Muscle of leg (tissue), 11 donors: Measurements from ENCODE around the gene TMOD3. TPM values are rescaled to one million over a fixed set of nuclear protein-coding genes. Genes with fewer than 3 reads are reported as not detected.

Source experiments
- DNase-seq: peaks from one replicate; pipeline ENCODE4 v3.0.0; 2013
- H3K27ac ChIP-seq: one replicate; pipeline ENCODE4 v1.5.1; 2013; ENCODE audit warnings: mild to moderate bottlenecking, low read length, control low read depth
- H3K27me3 ChIP-seq: one replicate; pipeline ENCODE4 v1.6.1; 2013; ENCODE audit warnings: low read length; ENCODE audit not compliant: control insufficient read depth, insufficient read depth
- H3K36me3 ChIP-seq: one replicate; pipeline ENCODE4 v1.6.1; 2013; ENCODE audit warnings: low read length; ENCODE audit not compliant: control insufficient read depth, insufficient read depth
- H3K4me1 ChIP-seq: one replicate; pipeline ENCODE4 v1.6.1; 2013; ENCODE audit warnings: low read length; ENCODE audit not compliant: control insufficient read depth, insufficient read depth
- H3K4me3 ChIP-seq: one replicate; pipeline ENCODE4 v1.5.1; 2013; ENCODE audit warnings: low read length, control low read depth
- H3K9me3 ChIP-seq: replicated peaks from 2 replicates; pipeline ENCODE4 v1.6.1; 2013; ENCODE audit warnings: low read depth, low read length; ENCODE audit not compliant: control insufficient read depth
- WGBS: methylation state at CpG from one replicate; pipeline ENCODE4 v1.1.5; 2013; ENCODE audit warnings: missing lambda C conversion rate; ENCODE audit not compliant: insufficient coverage; 5-methylcytosine and 5-hydroxymethylcytosine counted together
- polyA plus RNA-seq, 8 donors: library from polyadenylated mRNA; unstranded; fragments of 120-200 nt; gene quantifications; one replicate each; pipeline versions ENCODE4 v1.2.1 to v1.2.3, GENCODE V29; 2013; ENCODE audit warnings: inconsistent platforms in 1 of 8, low replicate concordance in 1 of 8; ENCODE audit not compliant: insufficient read length in 8 of 8, insufficient read depth in 1 of 8
- total RNA-seq: library from RNA; stranded (reverse); fragments of 120-200 nt; gene quantifications from one replicate; pipeline ENCODE4 v1.2.4, GENCODE V29; 2013

Gene TMOD3
- total and polyA plus RNA-seq, 9 donors: 14.3 to 27.9 (median 17.9) TPM

GRCh38 chr15:51796847-51797401 lies 32.5 kb upstream of the TMOD3 start:
- Histone ChIP-seq H3K9me3 (no peaks in the 10 kb centered on the region), H3K36me3 (peaks cover 9% of the 10 kb centered on the region), H3K4me3 (no peak overlapping the region), H3K27ac (no peak overlapping the region), H3K27me3 (no peaks in the 10 kb centered on the region), H3K4me1 (no peaks in the 10 kb centered on the region)
- 87% methylated on average over 2 of the region's 10 CpGs for WGBS
- no peak for DNase-seq

DNA sequence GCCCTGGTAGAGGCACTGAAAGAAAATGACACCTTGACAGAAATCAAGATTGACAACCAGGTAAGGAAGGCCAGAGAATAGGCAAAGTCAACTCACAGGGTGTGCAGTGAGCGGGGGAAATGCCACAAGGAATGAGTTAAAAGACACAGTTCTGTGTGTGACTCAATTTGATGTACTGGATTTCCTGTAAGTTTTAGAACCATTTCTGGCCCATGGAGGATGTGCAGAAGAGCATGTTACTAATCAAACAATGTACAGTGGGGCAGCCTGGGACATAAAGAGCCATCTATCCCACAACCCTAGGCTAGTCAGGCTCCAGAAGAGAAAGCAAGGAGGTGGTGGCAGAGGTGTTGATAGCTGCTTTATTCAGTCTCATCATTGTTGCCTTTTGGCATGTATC lies 31.2 kb upstream of the TMOD3 start:
- Histone ChIP-seq H3K36me3 (peaks cover 9% of the 10 kb centered on the region), H3K4me3 (no peak overlapping the region), H3K27ac (no peak overlapping the region), H3K27me3 (no peaks in the 10 kb centered on the region), H3K4me1 (no peaks in the 10 kb centered on the region), H3K9me3 (no peaks in the 10 kb centered on the region)
- 80% methylated on average over 1 of the region's 1 CpG for WGBS
- DNase-seq: no peak

DNA sequence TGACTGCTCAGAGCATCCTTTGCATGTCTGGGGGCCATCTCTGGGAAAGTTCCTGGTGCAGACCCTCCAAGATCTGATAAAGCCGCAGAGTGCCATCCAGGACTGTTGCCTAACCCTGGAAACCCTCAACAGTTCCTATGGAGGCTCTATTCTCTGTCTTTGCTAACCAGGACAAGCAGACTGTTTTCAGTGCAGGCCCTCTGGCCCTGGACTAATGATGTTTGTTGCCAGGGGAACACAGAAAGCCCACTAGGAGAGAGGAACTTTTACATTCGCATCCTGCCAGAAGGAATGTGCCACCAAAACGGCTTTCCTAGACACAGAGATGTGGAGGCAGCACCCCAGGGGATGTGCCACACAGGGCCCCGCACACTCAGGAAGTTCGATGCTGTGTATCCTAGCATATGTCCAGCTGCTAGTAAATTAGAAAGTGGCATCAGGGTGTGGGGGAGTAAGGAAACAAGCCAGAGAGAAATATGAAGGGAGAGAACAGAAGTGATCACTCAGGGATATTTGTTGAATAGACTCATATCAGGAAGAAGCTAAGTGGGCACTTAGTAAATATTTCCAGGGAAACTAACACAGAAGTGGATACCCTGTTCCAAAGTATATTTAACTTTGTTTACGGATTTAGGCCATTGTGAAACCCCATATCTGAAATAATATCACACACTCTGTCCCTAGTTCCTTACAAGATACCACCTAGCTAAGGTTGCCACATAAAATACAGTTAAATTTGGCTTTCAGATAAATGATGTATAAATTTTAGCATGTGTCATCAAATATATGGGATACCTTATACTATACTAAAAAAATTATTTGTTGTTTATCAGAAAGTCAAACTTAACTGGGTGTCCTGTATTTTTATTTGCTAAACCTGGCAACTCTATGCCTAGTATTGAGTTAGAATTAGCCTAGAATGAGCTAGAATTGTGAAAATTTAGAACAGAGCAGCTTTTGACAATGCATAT lies 29.9 kb upstream of the TMOD3 start:
- Histone ChIP-seq H3K36me3 (peaks cover 9% of the 10 kb centered on the region), H3K27me3 (no peaks in the 10 kb centered on the region), H3K27ac (no peak overlapping the region), H3K4me1 (no peaks in the 10 kb centered on the region), H3K4me3 (no peak overlapping the region), H3K9me3 (no peaks in the 10 kb centered on the region)
- DNase-seq: no peak
- 65% methylated on average over 4 of the region's 6 CpGs for WGBS

GRCh38 chr15:51801391-51801835 lies 28.0 kb upstream of the TMOD3 start:
- Histone ChIP-seq H3K27ac (no peak overlapping the region), H3K4me1 (no peaks in the 10 kb centered on the region), H3K27me3 (no peaks in the 10 kb centered on the region), H3K36me3 (peaks cover 9% of the 10 kb centered on the region), H3K4me3 (no peak overlapping the region), H3K9me3 (no peaks in the 10 kb centered on the region)
- 0% methylated on average over 1 of the region's 3 CpGs for WGBS
- DNase-seq: peak; percentile 23

DNA sequence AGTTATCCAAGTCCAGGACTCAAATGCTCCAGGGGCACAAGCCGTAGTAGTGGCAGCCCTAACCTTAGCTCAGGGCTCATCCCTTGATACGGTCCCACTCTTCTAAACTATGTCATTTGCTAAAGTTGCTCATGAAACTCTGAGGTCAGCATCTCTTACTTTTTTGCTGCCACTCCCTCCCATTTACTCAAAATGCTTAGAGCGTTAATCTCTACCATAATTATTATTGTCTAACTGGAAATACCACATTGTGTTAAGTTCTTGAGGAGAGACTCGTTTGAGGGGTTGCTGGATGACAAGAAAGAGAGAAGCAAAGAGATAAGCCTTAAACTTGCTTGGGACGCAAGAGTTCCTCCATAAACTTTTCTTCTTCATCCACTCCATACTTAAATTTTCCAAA lies 26.9 kb upstream of the TMOD3 start:
- H3K27ac ChIP-seq: no peak overlapping the region
- H3K9me3 ChIP-seq: no peaks in the 10 kb centered on the region
- H3K4me1 ChIP-seq: no peaks in the 10 kb centered on the region
- WGBS: 95% methylated on average over 2 of the region's 5 CpGs
- peaks cover 15% of the 10 kb centered on the region for H3K36me3 ChIP-seq
- no peak for DNase-seq
- H3K27me3 ChIP-seq: no peaks in the 10 kb centered on the region
- no peak overlapping the region for H3K4me3 ChIP-seq

DNA sequence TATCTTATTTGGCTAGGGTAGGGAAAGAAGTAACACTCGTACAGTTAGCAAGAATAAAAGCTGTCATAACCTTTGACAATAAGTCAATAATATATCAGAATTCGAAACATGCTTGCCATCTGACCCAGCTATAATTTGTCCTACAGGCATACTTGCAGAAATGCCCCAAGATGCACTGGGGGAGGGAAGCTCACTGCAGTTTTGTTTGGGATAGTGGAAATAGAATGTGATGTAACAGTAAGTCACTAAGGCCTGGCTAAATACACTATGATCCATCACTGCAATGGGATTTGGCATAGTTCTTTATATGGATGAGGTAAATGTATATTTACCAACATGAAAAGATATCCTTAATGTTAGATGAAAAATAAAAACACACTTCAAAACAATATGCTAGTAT lies 25.5 kb upstream of the TMOD3 start:
- Histone ChIP-seq H3K4me3 (no peak overlapping the region), H3K9me3 (no peaks in the 10 kb centered on the region), H3K4me1 (no peaks in the 10 kb centered on the region), H3K27me3 (no peaks in the 10 kb centered on the region), H3K36me3 (peaks cover 11% of the 10 kb centered on the region), H3K27ac (no peak overlapping the region)
- no peak for DNase-seq
- no CpG with 5 or more reads among the region's 2 CpGs for WGBS

GRCh38 chr15:51806123-51806522 lies 23.3 kb upstream of the TMOD3 start:
- no peak for DNase-seq
- Histone ChIP-seq H3K9me3 (no peaks in the 10 kb centered on the region), H3K4me1 (no peaks in the 10 kb centered on the region), H3K4me3 (no peak overlapping the region), H3K36me3 (peaks cover 6% of the 10 kb centered on the region), H3K27ac (no peak overlapping the region), H3K27me3 (no peaks in the 10 kb centered on the region)
- 86% methylated on average over 1 of the region's 2 CpGs for WGBS

- Histone ChIP-seq H3K36me3 (peaks cover 8% of the 10 kb centered on the region), H3K27ac (no peak overlapping the region), H3K4me1 (no peaks in the 10 kb centered on the region), H3K27me3 (no peaks in the 10 kb centered on the region), H3K4me3 (no peak overlapping the region), H3K9me3 (no peaks in the 10 kb centered on the region)
- 80% methylated on average over 1 of the region's 1 CpG for WGBS
- DNase-seq: no peak
These were observed 20.0 kb upstream of the TMOD3 start for GRCh38 chr15:51809457-51809856.

- no CpG with 5 or more reads among the region's 2 CpGs for WGBS
- H3K36me3 ChIP-seq: peaks cover 2% of the 10 kb centered on the region
These were observed 16.9 kb upstream of the TMOD3 start for GRCh38 chr15:51812598-51812997.

GRCh38 chr15:51814606-51815005 lies 14.8 kb upstream of the TMOD3 start:
- no peak overlapping the region for H3K4me3 ChIP-seq
- DNase-seq: no peak
- H3K36me3 ChIP-seq: peaks cover 2% of the 10 kb centered on the region
- H3K27me3 ChIP-seq: no peaks in the 10 kb centered on the region
- no peaks in the 10 kb centered on the region for H3K4me1 ChIP-seq
- H3K27ac ChIP-seq: no peak overlapping the region
- 54% methylated on average over 2 of the region's 3 CpGs for WGBS
- H3K9me3 ChIP-seq: no peaks in the 10 kb centered on the region

More at GRCh38 chr15:51812598-51812997, 16.9 kb upstream of the TMOD3 start:
- DNase-seq: no peak
- Histone ChIP-seq H3K27me3 (no peaks in the 10 kb centered on the region), H3K27ac (no peak overlapping the region), H3K4me1 (no peaks in the 10 kb centered on the region), H3K4me3 (no peak overlapping the region), H3K9me3 (no peaks in the 10 kb centered on the region)
